Measurements from ENCODE around the gene CBR3.

The CBR3 gene

DNA sequence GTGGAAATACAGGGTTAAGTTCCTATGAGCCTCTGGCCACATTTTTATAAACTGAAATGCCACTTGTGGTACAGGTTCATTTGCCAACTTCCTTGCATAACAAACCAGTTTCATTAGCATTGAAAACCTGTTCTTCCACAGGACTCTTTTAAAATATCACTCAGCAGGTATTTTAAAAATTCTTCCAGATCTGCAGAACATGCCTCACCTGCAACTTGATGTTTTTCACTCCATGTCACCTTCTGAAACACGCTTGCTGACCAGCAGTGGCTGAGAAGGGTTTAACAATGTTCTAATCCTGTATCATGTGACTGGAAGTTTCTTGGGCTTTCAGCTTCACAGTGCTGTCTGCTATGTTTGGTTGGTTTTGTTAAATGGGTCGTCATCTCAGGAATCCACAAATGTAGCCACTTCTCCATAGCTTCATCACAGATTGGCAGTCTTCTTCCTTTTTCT lies 17.6 kb upstream of the CBR3 start:
- TF ChIP-seq, protein P1, sequence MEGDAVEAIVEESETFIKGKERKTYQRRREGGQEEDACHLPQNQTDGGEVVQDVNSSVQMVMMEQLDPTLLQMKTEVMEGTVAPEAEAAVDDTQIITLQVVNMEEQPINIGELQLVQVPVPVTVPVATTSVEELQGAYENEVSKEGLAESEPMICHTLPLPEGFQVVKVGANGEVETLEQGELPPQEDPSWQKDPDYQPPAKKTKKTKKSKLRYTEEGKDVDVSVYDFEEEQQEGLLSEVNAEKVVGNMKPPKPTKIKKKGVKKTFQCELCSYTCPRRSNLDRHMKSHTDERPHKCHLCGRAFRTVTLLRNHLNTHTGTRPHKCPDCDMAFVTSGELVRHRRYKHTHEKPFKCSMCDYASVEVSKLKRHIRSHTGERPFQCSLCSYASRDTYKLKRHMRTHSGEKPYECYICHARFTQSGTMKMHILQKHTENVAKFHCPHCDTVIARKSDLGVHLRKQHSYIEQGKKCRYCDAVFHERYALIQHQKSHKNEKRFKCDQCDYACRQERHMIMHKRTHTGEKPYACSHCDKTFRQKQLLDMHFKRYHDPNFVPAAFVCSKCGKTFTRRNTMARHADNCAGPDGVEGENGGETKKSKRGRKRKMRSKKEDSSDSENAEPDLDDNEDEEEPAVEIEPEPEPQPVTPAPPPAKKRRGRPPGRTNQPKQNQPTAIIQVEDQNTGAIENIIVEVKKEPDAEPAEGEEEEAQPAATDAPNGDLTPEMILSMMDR (IDR thresholded peaks at IDR 0.05; ENCODE audit: low read depth, low read length), result no peak
- no peak for DNase-seq (ENCODE audit: low read depth, low spot score)
- no peak overlapping the region for H3K4me3 ChIP-seq (ENCODE audit: low read depth, low read length)
- in situ Hi-C loops (cut with HindIII; ENCODE audit: low sequenced_read_pairs), result no loop called here

DNA sequence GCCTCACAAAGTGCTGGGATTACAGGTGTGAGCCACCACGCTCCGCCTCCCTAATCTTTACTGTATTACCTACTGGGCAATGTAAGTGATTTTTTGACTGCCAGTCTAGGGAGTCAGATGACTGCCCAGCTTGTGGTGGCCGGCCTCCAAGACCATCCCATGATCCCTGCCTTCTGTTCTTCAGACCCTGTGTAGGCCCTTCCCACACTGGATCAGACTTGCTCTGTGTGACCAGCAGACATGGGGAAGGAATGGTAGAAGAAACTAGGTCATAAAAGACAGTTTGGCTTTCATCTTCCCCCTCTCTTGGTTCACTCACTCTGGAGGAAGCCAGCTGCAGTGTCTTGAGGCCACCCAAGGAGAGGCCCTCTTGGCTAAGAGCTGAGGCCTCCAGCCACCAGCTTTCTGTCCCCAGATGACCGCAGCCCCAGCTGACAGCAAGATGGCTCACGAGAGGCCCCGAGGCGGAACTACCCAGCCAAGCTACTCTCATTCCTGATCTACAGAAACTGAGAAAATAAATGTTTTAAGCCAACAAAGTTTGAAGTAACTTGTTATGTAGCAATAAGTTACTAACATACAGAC lies 14.5 kb upstream of the CBR3 start:
- H3K4me3 ChIP-seq (ENCODE audit: low read depth, low read length), result no peak overlapping the region
- in situ Hi-C loops (cut with HindIII; ENCODE audit: low sequenced_read_pairs), result no loop called here
- DNase-seq (ENCODE audit: low read depth, low spot score), result no peak
- TF ChIP-seq, protein P1 (IDR thresholded peaks at IDR 0.05; ENCODE audit: low read depth, low read length), result no peak

DNA sequence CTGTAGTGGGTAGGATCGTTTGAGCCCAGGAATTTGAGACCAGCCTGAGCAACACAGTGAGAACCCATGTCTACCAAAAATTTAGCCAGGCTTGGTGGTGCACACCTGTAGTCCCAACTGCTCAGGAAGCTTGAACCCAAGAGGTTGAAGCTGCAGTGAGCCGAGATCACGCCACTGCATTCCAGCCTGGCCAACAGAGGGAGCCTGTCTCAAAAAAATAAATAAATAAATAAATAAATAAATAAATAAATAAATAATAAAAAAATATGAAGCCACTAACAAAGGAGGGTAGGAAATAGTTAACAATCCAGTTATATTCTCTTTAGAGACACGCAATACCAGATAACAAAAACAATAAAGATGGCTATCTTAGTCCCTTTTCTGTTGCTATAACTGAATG lies 11.9 kb upstream of the CBR3 start:
- no peak for DNase-seq (ENCODE audit: low read depth, low spot score)
- in situ Hi-C loops (cut with HindIII; ENCODE audit: low sequenced_read_pairs), result no loop called here
- H3K4me3 ChIP-seq (ENCODE audit: low read depth, low read length), result no peak overlapping the region
- TF ChIP-seq, protein P1 (IDR thresholded peaks at IDR 0.05; ENCODE audit: low read depth, low read length), result peak; percentile 40

DNA sequence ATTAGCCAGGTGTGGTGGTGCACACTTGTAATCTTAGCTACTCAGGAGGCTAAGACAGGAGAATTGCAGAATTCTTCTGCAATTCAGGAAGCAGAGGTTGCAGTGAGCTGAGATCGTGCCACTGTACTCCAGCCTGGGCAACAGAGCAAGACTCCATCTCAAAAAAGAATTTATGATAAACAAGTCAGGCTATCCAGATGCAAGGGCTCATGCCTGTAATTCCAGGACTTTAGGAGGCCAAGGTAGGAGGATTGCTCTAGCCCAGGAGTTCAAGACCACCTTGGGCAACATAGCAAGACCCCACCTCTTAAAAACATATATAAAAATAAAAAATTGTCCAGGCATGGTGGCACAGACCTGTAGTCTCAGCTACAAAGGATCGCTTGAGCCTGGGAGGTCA lies 10.5 kb upstream of the CBR3 start:
- in situ Hi-C loops (cut with HindIII; ENCODE audit: low sequenced_read_pairs), result no loop called here

DNA sequence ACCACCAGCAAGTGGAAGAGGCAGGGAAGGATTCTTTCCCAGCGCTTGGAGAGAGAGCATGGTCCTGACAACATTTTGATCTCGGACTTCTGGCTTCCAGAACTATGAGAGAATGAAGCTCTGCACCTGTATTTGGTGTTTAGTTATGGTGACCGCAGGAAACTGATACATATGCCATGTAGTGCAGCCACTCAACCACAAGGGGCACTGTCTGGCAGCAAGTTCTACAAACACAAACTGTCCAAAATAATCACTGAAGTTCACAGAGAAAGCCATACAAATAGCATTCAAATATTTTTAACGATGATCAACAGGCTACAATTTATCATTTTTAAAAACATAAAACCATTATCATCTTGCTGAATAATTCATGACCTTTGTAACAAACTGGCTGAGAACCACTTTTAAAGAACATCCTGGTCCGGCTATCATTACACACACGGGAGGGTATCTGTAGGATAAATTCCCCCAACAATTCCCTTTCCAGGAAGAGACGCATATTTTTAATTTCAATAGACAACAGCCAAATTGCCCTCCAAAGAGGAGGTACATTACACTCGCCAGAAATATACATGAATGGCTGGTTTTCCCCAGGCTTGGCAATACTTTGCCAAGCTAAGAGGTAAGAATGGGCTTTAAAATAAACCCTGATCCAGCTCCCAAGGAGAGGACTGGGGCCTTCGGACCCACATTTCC lies 9.2 kb upstream of the CBR3 start:
- TF ChIP-seq, protein P1 (IDR thresholded peaks at IDR 0.05; ENCODE audit: low read depth, low read length), result peak; percentile 98
- H3K4me3 ChIP-seq (ENCODE audit: low read depth, low read length), result no peak overlapping the region
- peak; percentile 62 for DNase-seq (ENCODE audit: low read depth, low spot score)
- in situ Hi-C loops (cut with HindIII; ENCODE audit: low sequenced_read_pairs), result no loop called here

More for the DNA sequence above, 10.5 kb upstream of the CBR3 start:
- H3K4me3 ChIP-seq (ENCODE audit: low read depth, low read length), result no peak overlapping the region
- DNase-seq (ENCODE audit: low read depth, low spot score), result no peak
- TF ChIP-seq, protein P1 (IDR thresholded peaks at IDR 0.05; ENCODE audit: low read depth, low read length), result no peak

DNA sequence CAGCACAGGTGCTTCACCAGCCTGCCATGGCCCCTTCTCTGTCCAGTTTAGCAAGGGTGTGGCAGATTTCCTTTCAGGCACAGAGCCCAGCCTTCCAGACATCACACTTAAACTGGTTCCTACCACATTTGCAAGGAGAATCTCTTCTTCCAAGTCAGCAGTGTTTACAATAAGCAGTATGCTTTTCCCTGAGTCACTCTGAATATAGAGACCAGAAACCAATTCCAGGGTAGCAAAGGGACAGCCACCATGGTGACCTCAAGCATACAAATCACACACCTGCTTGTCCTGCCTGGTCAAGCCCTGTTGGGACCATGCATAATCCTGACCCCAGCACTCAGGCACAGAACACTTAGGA lies 8.7 kb upstream of the CBR3 start:
- H3K4me3 ChIP-seq (ENCODE audit: low read depth, low read length), result no peak overlapping the region
- DNase-seq (ENCODE audit: low read depth, low spot score), result no peak
- in situ Hi-C loops (cut with HindIII; ENCODE audit: low sequenced_read_pairs), result no loop called here
- TF ChIP-seq, protein P1 (IDR thresholded peaks at IDR 0.05; ENCODE audit: low read depth, low read length), result no peak

Data from astrocyte of the spinal cord (primary cell).